Activated T-helper 9 cell treated with anti-CD3 and anti-CD28 coated beads, Interleukin-2, amount 50 U/mL, for 16 hours (primary cell): ENCODE data around the gene KIAA1217.

Experiments
- DNase-seq: peaks from one replicate; pipeline ENCODE4 v3.0.0-alpha.2; 2020; ENCODE audit warnings: low read depth

KIAA1217 gene, protein sequence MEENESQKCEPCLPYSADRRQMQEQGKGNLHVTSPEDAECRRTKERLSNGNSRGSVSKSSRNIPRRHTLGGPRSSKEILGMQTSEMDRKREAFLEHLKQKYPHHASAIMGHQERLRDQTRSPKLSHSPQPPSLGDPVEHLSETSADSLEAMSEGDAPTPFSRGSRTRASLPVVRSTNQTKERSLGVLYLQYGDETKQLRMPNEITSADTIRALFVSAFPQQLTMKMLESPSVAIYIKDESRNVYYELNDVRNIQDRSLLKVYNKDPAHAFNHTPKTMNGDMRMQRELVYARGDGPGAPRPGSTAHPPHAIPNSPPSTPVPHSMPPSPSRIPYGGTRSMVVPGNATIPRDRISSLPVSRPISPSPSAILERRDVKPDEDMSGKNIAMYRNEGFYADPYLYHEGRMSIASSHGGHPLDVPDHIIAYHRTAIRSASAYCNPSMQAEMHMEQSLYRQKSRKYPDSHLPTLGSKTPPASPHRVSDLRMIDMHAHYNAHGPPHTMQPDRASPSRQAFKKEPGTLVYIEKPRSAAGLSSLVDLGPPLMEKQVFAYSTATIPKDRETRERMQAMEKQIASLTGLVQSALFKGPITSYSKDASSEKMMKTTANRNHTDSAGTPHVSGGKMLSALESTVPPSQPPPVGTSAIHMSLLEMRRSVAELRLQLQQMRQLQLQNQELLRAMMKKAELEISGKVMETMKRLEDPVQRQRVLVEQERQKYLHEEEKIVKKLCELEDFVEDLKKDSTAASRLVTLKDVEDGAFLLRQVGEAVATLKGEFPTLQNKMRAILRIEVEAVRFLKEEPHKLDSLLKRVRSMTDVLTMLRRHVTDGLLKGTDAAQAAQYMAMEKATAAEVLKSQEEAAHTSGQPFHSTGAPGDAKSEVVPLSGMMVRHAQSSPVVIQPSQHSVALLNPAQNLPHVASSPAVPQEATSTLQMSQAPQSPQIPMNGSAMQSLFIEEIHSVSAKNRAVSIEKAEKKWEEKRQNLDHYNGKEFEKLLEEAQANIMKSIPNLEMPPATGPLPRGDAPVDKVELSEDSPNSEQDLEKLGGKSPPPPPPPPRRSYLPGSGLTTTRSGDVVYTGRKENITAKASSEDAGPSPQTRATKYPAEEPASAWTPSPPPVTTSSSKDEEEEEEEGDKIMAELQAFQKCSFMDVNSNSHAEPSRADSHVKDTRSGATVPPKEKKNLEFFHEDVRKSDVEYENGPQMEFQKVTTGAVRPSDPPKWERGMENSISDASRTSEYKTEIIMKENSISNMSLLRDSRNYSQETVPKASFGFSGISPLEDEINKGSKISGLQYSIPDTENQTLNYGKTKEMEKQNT (N-terminal part only)

DNA sequence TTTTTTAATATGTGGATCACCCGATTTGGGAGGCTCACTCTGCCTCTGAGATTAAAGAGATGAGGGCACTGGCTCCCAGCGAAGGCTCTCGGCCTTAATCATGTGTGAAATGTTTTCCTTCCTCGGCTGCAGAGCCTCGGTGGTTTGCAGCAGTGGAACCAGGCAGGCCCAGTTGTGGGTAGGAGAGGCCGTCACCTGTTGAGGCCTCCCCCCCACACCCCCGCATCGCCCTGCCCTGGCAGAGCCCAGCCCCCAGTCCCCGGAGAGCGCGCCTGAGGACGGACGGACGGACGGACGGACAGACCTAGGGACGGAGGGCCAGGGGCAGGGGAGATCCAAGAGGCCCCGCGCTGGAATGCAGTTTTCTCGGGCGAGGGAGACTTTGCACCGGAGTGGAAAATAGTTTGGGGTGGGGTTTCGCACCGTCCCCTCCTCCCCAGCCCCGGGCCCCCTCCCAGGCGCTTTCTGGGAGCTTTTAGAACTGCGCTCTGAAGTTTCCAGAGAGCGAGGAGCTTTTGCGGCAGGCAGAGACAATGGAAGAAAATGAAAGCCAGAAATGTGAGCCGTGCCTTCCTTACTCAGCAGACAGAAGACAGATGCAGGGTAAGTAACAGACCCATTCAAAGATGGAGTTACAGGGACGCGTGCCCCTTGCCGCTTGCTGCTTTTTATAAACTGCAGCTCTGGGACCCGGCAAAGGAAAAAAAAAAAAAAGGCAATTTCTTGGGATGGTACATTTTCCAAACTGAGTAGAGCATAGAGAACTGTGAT, at the start of gene KIAA1217:
TSS of gene KIAA1217 (plus strand) at position 478 of the 771 bp plus-strand sequence. CDS start at position 534, 56 bp downstream.
- DNase-seq, result no peak

DNA sequence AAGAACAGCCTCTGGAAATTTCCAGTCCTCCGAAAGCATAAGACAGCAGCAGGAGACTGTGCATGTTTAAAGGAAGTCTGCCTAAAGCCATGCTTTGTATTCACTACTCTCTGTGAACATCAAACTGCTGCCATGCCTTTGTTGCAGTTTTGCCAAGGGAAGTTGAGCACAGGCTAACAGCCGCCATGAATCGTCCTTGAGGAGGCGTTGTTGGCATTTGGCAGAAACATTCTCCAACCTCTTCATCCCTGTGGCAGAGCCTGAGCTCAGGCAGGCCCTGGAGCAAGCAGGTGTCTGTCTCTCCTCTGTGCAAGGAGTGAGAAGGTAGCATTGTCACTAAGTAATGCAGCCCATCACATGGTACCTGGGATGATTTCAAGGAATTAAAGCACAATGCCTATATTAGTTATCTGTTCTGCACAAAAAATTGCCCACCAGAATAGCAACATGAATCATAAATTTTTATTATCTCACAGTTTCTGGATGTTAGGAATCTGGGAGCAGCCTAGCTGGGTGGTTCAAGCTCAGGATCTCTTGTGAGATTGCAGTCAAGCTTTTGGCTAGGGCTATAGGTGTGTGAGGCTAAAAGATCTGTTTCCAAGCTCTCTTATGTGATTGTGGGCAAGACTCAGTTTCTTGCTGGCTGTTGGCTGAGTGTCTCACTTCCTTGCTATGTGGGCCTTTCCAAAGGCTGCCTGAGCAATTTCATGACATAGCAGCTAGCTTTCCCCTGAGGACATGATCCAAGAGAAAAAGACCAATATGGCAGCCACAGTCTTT, 46.5 kb upstream of the KIAA1217 start:
- DNase-seq, result no peak

DNA sequence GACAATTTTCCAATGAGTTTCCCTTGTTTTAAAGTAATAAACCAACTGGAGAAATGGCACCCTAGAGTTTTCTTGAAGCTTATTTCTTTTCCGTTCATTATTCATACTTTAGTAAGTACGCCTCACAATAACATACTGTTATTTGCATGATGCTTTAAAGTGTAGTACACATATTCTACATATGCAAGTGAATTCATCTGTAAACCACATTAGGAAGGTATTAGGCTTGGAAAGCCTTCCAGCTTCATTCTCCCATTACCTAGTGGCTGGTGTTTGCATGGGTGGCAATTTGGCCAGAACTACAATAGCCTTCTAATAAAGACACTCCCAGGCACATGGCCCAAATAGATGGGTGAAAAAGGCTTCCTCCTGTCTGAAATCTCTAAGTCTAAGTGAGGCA, 45.5 kb upstream of the KIAA1217 start:
- DNase-seq, result no peak

DNA sequence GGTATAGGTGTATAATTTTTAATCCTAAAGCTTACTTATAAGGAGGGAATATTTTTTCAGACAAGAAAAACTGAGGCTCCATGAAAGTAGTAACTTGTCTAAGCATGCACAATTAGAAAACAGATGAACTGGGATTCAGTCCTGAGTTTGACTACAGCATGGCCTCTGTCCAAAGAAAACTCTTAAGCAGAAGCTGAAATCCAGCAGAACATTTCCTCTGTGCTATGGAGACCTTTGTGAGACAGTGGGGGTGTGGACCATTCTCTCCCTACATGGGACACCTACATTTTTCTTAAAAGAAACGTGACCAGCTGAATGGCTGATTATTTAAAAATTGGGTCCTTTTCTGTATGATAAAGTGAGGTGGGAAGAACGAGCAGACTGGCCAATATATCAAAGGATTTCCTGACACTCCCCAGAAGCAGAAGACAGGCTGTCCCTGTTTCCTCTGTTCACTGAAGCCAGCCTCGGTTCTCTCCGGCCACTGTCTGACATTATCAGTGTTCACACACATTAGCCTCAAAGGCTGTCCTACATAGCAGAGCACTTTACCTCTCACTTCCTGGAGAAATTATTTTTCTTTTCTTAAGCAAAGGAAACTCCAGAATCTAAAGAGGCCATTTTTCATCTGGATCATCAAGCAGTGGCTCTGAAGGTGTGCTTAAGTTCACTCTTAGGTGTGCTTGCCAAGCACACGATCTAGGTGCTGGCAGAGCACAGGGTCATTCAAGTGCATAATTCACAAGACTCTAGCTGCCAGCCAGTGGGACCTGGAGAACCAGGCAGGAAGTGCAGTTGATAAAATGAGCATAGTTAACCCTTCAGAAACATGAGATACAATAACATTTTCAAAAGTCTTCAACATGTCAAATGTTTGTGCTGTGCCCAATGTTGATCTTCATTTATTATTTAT, 40.4 kb upstream of the KIAA1217 start:
- DNase-seq, result no peak

DNA sequence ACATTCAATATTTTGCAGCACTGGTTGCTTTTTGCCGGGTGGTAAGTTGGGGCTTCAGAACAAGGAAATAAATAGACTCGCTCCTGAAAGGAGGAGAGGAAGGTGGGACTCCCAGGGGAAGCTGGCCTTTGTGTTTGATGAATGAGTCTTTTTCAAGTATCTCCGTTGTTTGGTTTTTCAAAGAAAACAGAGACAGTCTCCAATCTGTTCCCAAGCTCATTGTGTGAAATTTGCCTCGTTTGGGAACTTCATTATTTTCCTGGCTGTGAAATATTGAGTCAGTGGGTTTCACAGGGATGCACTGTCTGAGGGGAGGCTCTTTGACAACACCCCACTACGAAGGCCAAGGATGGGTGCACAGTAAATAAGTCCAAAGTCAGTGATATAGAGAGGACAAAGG, 38.7 kb upstream of the KIAA1217 start:
- no peak for DNase-seq

DNA sequence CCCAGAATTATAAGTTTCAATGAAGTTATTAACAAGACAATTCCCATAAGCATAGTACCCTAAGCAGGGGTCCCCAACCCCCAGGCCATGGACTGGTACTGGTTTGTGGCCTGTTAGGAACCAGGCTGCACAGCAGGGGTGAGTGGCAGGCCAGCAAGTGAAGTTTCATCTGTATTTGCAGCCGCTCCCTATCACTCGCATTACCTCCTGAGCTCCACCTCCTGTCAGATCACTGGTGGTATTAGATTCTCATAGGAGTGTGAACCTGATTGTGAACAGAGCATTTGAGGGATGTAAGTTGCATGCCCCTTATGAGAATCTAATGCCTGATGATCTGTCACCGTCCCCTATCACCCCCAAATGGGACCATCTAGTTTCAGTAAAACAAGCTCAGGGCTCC, 36.0 kb upstream of the KIAA1217 start:
- DNase-seq, result no peak

DNA sequence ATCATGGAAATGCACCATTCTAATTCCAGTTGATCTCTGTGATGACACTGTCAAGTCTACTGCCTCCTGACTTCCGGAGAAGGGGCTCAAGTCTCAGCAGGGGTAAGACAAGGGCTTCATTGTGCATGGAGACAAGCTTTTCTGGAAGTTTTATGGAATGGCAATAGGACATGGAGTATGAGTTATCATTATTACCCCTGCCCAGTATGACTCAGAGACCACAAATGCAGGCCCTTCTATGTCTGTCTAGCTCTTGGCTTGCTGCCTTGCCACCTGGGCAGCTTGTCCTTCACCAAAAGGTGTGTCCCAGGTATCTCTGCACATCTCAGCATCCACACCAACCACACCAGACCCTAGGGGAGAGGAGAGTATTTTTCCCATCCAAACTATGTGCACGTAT, 34.9 kb upstream of the KIAA1217 start:
- DNase-seq, result no peak

DNA sequence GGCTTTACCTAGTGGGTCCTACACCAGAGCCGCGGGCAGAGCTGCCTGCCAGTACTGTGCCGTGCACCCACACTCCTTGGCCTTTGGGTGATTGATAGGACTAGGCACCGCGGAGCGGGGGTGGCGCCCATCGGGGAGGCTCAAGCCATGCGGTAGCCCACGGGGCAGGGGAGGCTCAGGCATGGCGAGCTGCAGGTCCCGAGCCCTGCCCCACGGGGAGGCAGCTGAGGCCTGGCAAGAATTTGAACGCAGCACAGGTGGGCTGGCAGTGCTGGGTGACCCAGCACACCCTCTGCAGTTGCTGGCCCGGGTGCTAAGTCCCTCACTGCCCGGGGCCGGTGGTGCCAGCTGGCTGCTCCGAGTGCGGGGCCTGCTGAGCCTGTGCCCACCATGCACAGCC, 32.3 kb upstream of the KIAA1217 start:
- DNase-seq, result no peak

DNA sequence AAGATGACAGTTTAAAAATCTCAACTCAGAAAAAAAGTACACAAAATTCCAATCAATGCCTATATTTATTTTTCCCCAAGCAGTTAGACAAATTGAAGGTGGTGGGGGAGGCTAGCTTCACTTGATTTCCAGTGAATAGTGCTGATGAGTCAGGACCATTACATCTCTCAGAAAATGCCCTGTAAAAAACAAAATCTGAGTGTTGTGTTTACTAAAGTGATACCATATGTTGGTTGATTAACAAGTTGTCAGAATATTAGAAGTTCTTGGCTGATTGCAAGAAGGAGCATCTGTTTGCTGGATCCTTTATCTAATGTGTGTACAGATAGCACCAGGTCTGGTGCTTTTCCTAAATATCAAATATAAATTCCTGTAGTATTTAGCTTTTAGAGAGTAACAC, 31.3 kb upstream of the KIAA1217 start:
- DNase-seq, result no peak

DNA sequence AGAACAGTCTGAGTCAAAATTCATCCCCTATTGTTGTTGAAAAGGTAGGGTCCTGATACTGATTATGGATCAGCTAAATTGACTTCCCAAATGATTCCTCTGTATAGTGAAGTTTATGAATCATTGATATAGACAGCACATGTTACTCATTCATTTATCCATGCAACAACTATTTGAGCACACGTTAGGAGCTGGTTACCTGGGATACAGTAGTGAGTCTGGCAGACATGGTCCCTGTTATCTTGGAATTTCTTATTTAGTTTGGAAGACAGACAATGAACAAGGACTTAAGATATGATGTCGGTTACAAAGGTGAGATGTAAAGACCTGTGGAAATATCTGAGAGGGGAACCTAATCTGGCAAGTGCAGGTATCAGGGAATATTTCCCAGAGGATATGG, 28.0 kb upstream of the KIAA1217 start:
- DNase-seq, result no peak

DNA sequence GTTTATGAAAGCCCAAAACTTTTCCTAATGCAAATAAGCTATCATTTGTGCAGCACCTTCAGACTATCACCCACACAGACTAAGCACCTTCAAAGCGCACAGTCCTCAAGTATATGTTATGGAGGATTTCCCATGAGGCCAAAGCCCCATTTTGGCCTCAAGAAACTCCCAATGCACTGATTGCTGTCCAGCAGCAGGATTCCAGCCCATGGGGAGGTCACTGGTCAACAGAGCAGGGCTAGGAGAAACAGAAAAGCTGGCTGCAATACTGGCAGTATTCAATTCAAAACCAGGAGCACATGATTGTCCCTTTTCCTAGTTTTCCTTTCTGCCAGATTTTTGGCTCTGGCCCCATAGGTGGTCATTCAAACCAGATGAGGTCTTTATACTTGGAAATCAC, 24.5 kb upstream of the KIAA1217 start:
- no peak for DNase-seq

DNA sequence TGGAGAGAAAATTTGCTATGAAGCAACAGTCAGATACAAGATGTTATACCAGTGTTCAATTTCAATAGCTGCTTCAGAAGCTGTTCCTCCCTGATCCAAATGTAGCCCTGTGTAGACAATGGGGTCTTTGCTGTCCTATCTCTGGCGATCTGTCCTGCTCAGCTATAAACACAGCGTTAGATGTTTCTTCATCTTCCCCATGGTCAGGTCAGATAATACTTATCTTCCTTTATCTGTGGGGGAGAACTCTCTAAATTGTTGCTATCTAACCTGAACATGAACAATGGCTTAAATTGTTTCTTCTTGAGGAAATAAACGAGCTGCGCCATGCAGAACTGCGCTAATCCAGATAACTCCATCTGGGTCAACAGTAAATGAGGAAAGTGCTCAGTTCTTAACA, 15.6 kb upstream of the KIAA1217 start:
- DNase-seq, result no peak

DNA sequence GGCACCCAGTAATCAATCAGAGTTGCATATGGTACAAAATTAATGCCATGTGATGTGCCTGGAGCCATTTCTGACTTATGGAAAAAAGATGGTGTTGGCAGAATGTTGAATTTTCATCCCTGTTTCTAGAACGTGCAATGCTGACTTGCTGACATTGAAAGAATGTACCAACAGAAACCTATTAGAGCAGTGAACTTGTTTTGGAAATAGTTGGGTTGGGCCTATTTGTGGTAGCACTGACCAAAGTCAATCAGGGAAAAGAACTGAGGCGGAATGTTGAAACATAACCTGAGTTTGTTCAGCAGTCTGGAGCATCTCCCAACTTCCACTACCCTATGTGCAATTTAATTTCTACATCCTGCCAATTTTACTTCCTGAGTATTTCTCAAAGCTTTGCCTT, 11.7 kb upstream of the KIAA1217 start:
- DNase-seq, result no peak

DNA sequence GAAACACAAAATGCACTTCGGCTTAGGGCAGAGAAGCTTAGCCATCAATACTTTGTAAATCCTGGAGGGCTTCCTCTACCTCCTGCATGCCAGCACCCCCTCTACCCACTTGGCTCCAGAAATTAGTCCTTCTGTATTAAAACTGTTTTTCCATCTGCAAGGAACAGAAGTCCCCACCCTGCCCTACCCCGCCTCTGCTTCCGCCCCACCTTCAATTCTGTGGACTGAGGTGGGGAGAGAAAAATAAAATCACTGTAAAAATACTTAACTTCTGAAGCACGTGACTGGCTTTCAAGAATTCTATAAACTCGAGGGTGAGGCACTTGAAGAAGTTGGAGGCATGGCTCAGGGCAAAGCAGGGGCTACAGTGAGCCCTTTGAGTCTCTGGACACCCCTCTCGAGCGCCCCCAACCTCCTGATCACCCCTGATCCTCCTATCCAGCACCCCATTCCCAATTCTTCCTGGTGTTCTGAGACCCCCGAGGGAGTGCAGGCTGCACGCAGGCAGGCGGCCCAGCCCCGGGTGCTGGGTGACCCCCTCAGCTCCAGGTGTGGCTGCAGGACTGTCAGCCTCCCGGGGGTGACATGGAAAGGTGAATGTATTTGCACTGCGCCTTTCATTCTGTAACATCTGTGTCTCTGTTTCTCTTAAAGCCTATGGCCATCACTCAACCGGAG, 7.3 kb upstream of the KIAA1217 start:
- DNase-seq, result no peak

DNA sequence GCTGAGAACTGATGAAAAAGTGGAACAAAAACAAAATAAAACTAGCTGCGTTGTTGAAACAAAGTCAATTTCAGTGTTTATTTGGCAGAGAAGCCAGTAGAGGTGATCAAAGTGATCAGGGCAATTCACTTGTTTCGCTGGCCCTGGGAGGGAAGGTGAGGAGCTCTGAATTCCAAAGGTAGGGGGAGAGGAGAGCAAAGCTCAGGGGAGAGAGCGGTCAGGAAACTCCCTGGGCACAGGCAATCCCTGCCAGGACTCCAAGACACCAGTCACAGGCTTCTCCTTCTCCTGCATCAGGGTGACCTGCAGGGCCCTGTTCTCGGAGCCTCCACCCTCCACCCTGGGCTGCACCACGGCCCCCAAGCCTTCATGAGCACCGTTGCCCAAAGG, 6.8 kb upstream of the KIAA1217 start:
- no peak for DNase-seq

DNA sequence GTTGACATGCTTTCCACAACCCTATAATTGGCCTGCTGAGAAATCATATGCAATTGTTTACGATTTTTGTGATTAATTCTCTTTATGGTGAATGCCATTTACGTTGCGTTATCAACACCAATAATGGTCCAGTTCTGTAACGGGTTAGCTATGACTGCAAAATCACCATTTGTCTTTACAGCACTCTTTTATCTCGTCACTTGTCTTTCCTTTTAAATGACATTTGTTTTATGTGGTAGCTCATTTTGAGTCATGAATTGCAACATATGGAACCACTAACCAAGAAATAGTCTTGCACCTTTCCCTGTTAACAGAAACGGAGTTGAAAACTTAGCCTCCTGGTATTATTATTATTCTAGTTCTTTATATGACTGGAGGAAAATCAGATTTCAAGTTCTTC, 3.1 kb upstream of the KIAA1217 start:
- no peak for DNase-seq

DNA sequence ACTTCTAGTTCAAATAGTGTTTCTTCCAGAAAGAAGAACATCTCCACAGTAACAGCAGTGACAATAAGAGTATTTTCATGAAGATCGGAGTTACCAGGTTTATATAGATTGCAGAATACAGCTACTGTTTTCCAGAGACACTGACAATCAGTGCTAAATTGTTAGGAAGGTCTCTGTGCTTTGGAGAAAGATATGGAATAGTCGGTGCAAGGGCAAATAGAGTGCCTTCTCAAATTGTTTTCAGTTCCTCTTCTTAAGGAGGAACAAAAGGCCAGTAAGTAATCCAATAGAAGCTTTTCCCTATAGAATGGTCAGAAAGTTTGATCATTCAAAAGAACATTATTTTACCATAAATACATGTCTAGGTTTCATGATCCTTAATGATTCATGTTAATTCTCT, 2.6 kb upstream of the KIAA1217 start:
- DNase-seq, result no peak

DNA sequence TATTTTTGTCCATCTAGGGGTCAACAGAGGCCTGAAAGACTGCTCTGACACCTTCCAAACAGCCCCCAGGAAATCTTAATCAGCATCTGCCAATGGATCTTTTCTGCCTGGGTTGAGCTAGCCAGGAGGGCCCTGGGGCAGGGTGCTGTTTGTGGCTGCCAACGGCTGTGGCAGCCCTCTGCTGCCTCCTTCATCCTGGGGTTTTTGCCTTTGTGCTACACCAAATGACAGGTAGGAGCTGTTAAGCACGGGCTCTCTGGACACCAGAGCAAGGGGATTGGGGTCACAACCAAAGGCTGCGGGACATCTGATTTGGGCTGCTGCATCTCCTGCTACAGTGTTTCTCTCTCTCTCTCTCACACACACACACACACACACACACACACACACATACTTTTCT, 2.0 kb upstream of the KIAA1217 start:
- DNase-seq, result no peak

DNA sequence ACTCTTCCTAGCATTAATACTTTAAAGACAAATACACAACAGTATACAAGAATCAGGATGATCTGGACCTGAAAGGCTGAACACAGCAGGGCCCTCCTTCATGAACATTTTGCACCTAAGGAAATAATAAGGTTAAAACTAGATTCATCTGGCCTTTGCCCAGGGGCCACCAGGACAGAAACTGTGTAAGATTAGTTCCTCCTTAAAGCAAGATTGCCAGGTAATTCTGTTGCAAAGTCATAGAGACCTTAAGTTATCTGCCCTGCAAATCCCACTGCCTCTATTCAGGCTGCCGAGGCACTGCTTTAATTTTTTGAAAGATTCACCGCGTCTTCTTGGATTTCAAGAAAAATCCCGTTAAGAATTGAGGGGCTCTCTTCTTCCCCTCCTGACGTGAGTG, 1.6 kb upstream of the KIAA1217 start:
- no peak for DNase-seq
